Liver (tissue), 9 donors: ENCODE measurements around the gene S100A4. TPM values are rescaled to one million over a fixed set of nuclear protein-coding genes. Genes with fewer than 3 reads are reported as not detected.

Source experiments
- DNase-seq: peaks from one replicate; pipeline ENCODE4 v3.0.0-alpha.2; 2017; ENCODE audit warnings: low spot score
- H3K27ac ChIP-seq, 2 donors: one replicate each; pipeline ENCODE4 v1.7.0; 2013; ENCODE audit warnings: inconsistent platforms in 2 of 2, low read length in 2 of 2, control low read depth in 1 of 2, low read depth in 1 of 2, mild to moderate bottlenecking in 1 of 2
- H3K27me3 ChIP-seq, 4 donors: one replicate each; pipeline versions ENCODE4 v1.6.1 to v1.7.0; 2013; ENCODE audit warnings: low read length in 3 of 4, inconsistent platforms in 1 of 4, mild to moderate bottlenecking in 1 of 4, moderate library complexity in 1 of 4; ENCODE audit not compliant: control insufficient read depth in 4 of 4, insufficient read depth in 4 of 4
- H3K36me3 ChIP-seq, 4 donors: one replicate each; pipeline versions ENCODE4 v1.6.1 to v1.7.0; 2013; ENCODE audit warnings: low read length in 3 of 4, mild to moderate bottlenecking in 3 of 4, low read depth in 1 of 4, moderate library complexity in 1 of 4; ENCODE audit not compliant: control insufficient read depth in 4 of 4, insufficient read depth in 3 of 4
- H3K4me1 ChIP-seq, 4 donors: one replicate each; pipeline versions ENCODE4 v1.6.1 to v1.7.0; 2013; ENCODE audit warnings: low read length in 3 of 4, mild to moderate bottlenecking in 3 of 4, moderate library complexity in 1 of 4; ENCODE audit not compliant: control insufficient read depth in 4 of 4, insufficient read depth in 4 of 4
- H3K4me3 ChIP-seq, 3 donors: one replicate each; pipeline versions ENCODE4 v1.6.1 to v1.7.0; 2013; ENCODE audit warnings: low read length in 3 of 3, control low read depth in 1 of 3, low read depth in 1 of 3, mild to moderate bottlenecking in 1 of 3
- H3K9ac ChIP-seq, 2 donors: one replicate each; pipeline ENCODE4 v1.7.0; 2013; ENCODE audit warnings: low read length in 2 of 2, mild to moderate bottlenecking in 2 of 2, moderate library complexity in 2 of 2, control low read depth in 1 of 2, low read depth in 1 of 2
- H3K9me3 ChIP-seq, 4 donors: one replicate each; pipeline versions ENCODE4 v1.6.1 to v1.7.0; 2013; ENCODE audit warnings: low read length in 3 of 4; ENCODE audit not compliant: control insufficient read depth in 4 of 4
- EGR1 ChIP-seq, 2 donors: IDR thresholded peaks; 2 replicates each; pipeline ENCODE4 v1.6.1; 2016 to 2018; ENCODE audit warnings: antibody characterized with exemption in 2 of 2, low read depth in 2 of 2
- FOXA1 ChIP-seq: IDR thresholded peaks from 2 replicates; pipeline ENCODE4 v1.6.1; 2016; ENCODE audit warnings: antibody characterized with exemption
- FOXA2 ChIP-seq: IDR thresholded peaks from 2 replicates; pipeline ENCODE4 v1.6.1; 2016; ENCODE audit warnings: antibody characterized with exemption
- GABPA ChIP-seq, 2 donors: IDR thresholded peaks in 1 of 2; conservative IDR thresholded peaks in 1 of 2; 2 replicates each; pipeline ENCODE4 v1.6.1; 2016; ENCODE audit warnings: antibody characterized with exemption in 2 of 2, mild to moderate bottlenecking in 1 of 2, moderate library complexity in 1 of 2
- HNF4A ChIP-seq, 2 donors: conservative IDR thresholded peaks; 2 replicates each; pipeline ENCODE4 v1.6.1; 2016; ENCODE audit warnings: antibody characterized with exemption in 2 of 2, mild to moderate bottlenecking in 2 of 2
- HNF4G ChIP-seq: IDR thresholded peaks from 2 replicates; pipeline ENCODE4 v1.6.1; 2016; ENCODE audit warnings: antibody characterized with exemption
- JUND ChIP-seq, 2 donors: IDR thresholded peaks; 2 replicates each; pipeline ENCODE4 v1.6.1; 2016; ENCODE audit warnings: antibody characterized with exemption in 2 of 2
- MAX ChIP-seq: IDR thresholded peaks from 2 replicates; pipeline ENCODE4 v1.6.1; 2016; ENCODE audit warnings: antibody characterized with exemption
- NR2F2 ChIP-seq: IDR thresholded peaks from 2 replicates; pipeline ENCODE4 v1.6.1; 2016; ENCODE audit warnings: antibody characterized with exemption
- RAD21 ChIP-seq, 2 donors: IDR thresholded peaks; 2 replicates each; pipeline ENCODE4 v1.6.1; 2016; ENCODE audit warnings: antibody characterized with exemption in 2 of 2, mild to moderate bottlenecking in 2 of 2
- REST ChIP-seq: IDR thresholded peaks from 2 replicates; pipeline ENCODE4 v1.6.1; 2016; ENCODE audit warnings: antibody characterized with exemption, mild to moderate bottlenecking
- RXRA ChIP-seq, 2 donors: IDR thresholded peaks; 2 replicates each; pipeline ENCODE4 v1.6.1; 2017 to 2018; ENCODE audit warnings: antibody characterized with exemption in 2 of 2, mild to moderate bottlenecking in 1 of 2
- SP1 ChIP-seq: IDR thresholded peaks from 2 replicates; pipeline ENCODE4 v1.6.1; 2018; ENCODE audit warnings: antibody characterized with exemption, mild to moderate bottlenecking
- TAF1 ChIP-seq: conservative IDR thresholded peaks from 2 replicates; pipeline ENCODE4 v1.6.1; 2016; ENCODE audit warnings: antibody characterized with exemption, mild to moderate bottlenecking
- YY1 ChIP-seq: IDR thresholded peaks from 2 replicates; pipeline ENCODE4 v1.6.1; 2016; ENCODE audit warnings: antibody characterized with exemption, mild to moderate bottlenecking
- ZBTB33 ChIP-seq: IDR thresholded peaks from 2 replicates; pipeline ENCODE4 v1.6.1; 2016; ENCODE audit warnings: antibody characterized with exemption
- WGBS: extraction: QIAGEN DNeasy Blood & Tissue Kit; methylation state at CpG from one replicate; pipeline ENCODE4 v1.1.7; 2013; 5-methylcytosine and 5-hydroxymethylcytosine counted together
- polyA plus RNA-seq, 2 donors: library from polyadenylated mRNA; stranded (reverse) in 1 of 2; unstranded in 1 of 2; fragments of 200-250 nt in 1 of 2; fragments of >200 nt in 1 of 2; fragmentation: Nextera tagmentation in 1 of 2; extraction: Ambion mirVana in 1 of 2; gene quantifications; one replicate each; pipeline versions ENCODE4 v1.2.1 to v1.2.3, GENCODE V29; 2013 to 2015
- total RNA-seq, 2 donors: library from RNA; depleted of rRNA; stranded (reverse); fragments of >200 nt; gene quantifications; one replicate each; pipeline ENCODE4 v1.2.3, GENCODE V29; 2014
- TF ChIP-seq, protein P1 (sequence below): IDR thresholded peaks from 2 replicates; pipeline ENCODE4 v1.6.1; 2016; ENCODE audit warnings: antibody characterized with exemption
- TF ChIP-seq, protein P2 (sequence below): fragments of 150-350 bp; IDR thresholded peaks from 2 replicates; pipeline ENCODE4 v1.5.1; 2017; ENCODE audit warnings: improper control_type of control experiment, low read depth, low read length; ENCODE audit not compliant: missing input control
- donor health status: healthy.
- donor health status: healthy.
- donor health status: healthy.
- donor health status: healthy.
- donor health status: healthy.

The S100A4 gene
- total and polyA plus RNA-seq, 4 donors, result 4.8 to 69.8 (median 16.7) TPM

- Histone ChIP-seq H3K27ac (no peak overlapping the region), H3K4me3 (no peak overlapping the region), H3K36me3 (no peaks in the 10 kb centered on the region), H3K4me1 (peaks cover 0 to 2% (median 0%) of the 10 kb centered on the region in 4 donors), H3K9me3 (no peaks in the 10 kb centered on the region), H3K9ac (no peak overlapping the region), H3K27me3 (no peaks in the 10 kb centered on the region)
- TF ChIP-seq EGR1 (IDR thresholded peaks at IDR 0.05; ENCODE audit: low read depth in 2 of 2), result no peak
- no peak for TF ChIP-seq REST
- no peak for TF ChIP-seq RAD21 (IDR thresholded peaks at IDR 0.05)
- TF ChIP-seq ZBTB33, result no peak
- no peak for TF ChIP-seq FOXA1
- no peak for TF ChIP-seq HNF4G
- no peak for TF ChIP-seq YY1
- no peak for TF ChIP-seq JUND (IDR thresholded peaks at IDR 0.05)
- TF ChIP-seq RXRA (IDR thresholded peaks at IDR 0.05), result no peak
- TF ChIP-seq TAF1, result no peak
- TF ChIP-seq, protein P1, sequence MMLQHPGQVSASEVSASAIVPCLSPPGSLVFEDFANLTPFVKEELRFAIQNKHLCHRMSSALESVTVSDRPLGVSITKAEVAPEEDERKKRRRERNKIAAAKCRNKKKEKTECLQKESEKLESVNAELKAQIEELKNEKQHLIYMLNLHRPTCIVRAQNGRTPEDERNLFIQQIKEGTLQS, result no peak
- TF ChIP-seq NR2F2, result no peak
- TF ChIP-seq GABPA (IDR thresholded peaks at IDR 0.05 in 1 of 2, conservative IDR thresholded peaks at IDR 0.05 in 1 of 2), result no peak
- no peak for TF ChIP-seq SP1
- no peak for TF ChIP-seq MAX
- TF ChIP-seq FOXA2, result no peak
- no peak for TF ChIP-seq HNF4A (conservative IDR thresholded peaks at IDR 0.05)
- TF ChIP-seq, protein P2, sequence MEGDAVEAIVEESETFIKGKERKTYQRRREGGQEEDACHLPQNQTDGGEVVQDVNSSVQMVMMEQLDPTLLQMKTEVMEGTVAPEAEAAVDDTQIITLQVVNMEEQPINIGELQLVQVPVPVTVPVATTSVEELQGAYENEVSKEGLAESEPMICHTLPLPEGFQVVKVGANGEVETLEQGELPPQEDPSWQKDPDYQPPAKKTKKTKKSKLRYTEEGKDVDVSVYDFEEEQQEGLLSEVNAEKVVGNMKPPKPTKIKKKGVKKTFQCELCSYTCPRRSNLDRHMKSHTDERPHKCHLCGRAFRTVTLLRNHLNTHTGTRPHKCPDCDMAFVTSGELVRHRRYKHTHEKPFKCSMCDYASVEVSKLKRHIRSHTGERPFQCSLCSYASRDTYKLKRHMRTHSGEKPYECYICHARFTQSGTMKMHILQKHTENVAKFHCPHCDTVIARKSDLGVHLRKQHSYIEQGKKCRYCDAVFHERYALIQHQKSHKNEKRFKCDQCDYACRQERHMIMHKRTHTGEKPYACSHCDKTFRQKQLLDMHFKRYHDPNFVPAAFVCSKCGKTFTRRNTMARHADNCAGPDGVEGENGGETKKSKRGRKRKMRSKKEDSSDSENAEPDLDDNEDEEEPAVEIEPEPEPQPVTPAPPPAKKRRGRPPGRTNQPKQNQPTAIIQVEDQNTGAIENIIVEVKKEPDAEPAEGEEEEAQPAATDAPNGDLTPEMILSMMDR, result no peak
- 68% methylated on average over 9 of the region's 9 CpGs for WGBS
- no peak for DNase-seq
Measured at GRCh38 chr1:153577624-153578051, 32.0 kb upstream of the S100A4 start.
